ENCODE data around the gene CST6. TPM values are rescaled to one million over a fixed set of nuclear protein-coding genes. Genes with fewer than 3 reads are reported as not detected.

CST6 gene
- total RNA-seq, 1 donor from 2014 or later, result 53.4 TPM

DNA sequence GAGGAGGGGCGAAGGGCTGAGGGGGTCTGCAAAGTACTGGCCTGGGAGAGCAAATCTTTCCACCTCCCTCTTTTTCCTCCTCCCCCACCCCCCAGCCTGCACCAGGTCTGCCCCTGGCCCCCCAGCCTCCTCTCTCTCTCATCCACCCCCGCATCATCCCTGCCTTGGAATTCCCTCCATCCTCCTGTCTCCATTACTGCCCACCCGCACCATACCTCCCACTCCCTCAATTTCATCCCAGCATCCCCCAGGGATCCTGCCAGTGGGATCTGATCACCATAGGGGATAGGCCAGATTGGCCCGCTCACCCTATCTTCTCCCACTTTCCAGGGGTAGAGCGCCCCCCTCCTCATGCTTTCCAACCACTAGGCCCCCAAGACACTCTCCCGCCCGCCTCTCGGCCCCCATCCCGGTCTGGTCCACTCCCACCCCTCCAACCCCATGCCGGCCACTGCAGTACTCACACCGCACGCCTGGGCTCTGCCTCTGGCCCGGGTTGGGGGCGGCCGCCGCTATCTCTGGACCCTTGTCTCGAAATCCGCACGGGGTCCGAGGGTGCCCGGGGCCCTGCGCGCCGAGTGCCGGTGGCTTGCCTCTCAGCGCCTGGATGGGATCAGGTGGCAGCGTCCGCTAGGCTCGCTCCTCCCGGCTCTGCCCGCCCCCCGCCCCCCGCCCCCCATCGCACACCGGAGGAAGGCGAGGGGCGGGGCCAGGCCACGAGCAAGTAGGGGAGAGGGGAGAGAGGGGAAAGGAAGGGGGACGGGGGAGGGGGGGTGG lies 36.9 kb downstream of the CST6 start, which contains the start of gene GAL3ST3:
GAL3ST3 (minus strand) TSS at position 615 of the 777 bp plus-strand sequence. CDS start 3,746 bp downstream, outside the sequence.
- no peak for DNase-seq (ENCODE audit: low read depth)
- no peak within 1 kb of the TSS for H3K4me3 ChIP-seq (ENCODE audit: low read depth, low read length)
- TF ChIP-seq, protein P1, sequence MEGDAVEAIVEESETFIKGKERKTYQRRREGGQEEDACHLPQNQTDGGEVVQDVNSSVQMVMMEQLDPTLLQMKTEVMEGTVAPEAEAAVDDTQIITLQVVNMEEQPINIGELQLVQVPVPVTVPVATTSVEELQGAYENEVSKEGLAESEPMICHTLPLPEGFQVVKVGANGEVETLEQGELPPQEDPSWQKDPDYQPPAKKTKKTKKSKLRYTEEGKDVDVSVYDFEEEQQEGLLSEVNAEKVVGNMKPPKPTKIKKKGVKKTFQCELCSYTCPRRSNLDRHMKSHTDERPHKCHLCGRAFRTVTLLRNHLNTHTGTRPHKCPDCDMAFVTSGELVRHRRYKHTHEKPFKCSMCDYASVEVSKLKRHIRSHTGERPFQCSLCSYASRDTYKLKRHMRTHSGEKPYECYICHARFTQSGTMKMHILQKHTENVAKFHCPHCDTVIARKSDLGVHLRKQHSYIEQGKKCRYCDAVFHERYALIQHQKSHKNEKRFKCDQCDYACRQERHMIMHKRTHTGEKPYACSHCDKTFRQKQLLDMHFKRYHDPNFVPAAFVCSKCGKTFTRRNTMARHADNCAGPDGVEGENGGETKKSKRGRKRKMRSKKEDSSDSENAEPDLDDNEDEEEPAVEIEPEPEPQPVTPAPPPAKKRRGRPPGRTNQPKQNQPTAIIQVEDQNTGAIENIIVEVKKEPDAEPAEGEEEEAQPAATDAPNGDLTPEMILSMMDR (conservative IDR thresholded peaks at IDR 0.05; ENCODE audit: low read depth, low read length), result no peak

GRCh38 chr11:66050581-66051231 lies 38.9 kb downstream of the CST6 start:
- DNase-seq (ENCODE audit: low read depth), result no peak
- TF ChIP-seq, protein P1 (conservative IDR thresholded peaks at IDR 0.05; ENCODE audit: low read depth, low read length), result no peak
- no peak overlapping the region for H3K4me3 ChIP-seq (ENCODE audit: low read depth, low read length)

- TF ChIP-seq, protein P1 (conservative IDR thresholded peaks at IDR 0.05; ENCODE audit: low read depth, low read length), result no peak
- DNase-seq (ENCODE audit: low read depth), result no peak
- peak overlapping the region; percentile 95 for H3K4me3 ChIP-seq (ENCODE audit: low read depth, low read length)
These were observed 39.6 kb downstream of the CST6 start for GRCh38 chr11:66051371-66051765.

- DNase-seq (ENCODE audit: low read depth), result peak; percentile 61
- H3K4me3 ChIP-seq (ENCODE audit: low read depth, low read length), result peak within 1 kb of the TSS; percentile 95
- TF ChIP-seq, protein P1 (conservative IDR thresholded peaks at IDR 0.05; ENCODE audit: low read depth, low read length), result no peak
These were observed 40.2 kb downstream of the CST6 start, which contains the start of gene SF3B2 for GRCh38 chr11:66051766-66052663. Gene SF3B2 (plus strand): TSS chr11:66052364. CDS start chr11:66052385, 21 bp downstream.

DNA sequence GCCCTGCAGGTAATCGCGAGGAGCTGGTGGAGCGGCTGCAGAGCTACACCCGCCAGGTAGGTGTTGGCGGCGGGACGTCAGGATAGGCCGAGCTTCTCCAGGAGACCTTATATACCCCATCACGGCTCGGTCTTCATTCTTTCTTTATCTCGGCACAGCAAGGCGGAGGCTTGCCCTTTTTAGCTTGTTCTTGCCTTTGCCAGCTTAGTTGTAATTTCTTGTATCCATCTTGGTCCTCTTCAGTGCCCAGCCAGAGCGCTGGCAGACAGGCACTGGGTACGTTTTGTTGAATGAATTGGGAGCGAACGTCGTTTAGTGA lies 40.8 kb downstream of the CST6 start:
- no peak for DNase-seq (ENCODE audit: low read depth)
- peak overlapping the region; percentile 95 for H3K4me3 ChIP-seq (ENCODE audit: low read depth, low read length)
- TF ChIP-seq, protein P1 (conservative IDR thresholded peaks at IDR 0.05; ENCODE audit: low read depth, low read length), result no peak

DNA sequence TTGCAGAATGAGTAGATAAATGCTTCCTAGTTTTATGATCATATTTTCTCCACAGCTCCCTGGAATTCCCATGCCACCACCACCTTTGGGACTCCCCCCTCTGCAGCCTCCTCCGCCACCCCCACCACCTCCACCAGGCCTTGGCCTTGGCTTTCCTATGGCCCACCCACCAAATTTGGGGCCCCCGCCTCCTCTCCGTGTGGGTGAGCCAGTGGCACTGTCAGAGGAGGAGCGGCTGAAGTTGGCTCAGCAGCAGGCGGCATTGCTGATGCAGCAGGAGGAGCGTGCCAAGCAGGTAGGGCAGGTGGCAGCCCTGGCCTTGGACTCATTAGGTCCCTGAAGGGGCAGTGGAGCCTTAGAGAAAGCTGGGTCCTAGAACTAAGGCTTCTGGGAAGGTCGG lies 43.2 kb downstream of the CST6 start:
- TF ChIP-seq, protein P1 (conservative IDR thresholded peaks at IDR 0.05; ENCODE audit: low read depth, low read length), result no peak
- no peak overlapping the region for H3K4me3 ChIP-seq (ENCODE audit: low read depth, low read length)
- no peak for DNase-seq (ENCODE audit: low read depth)
